NCI-H446 treated with DMSO at 0.1 percent for 48 hours (cell line): Measurements from ENCODE around the gene FGD4.

Source experiments
- DNase-seq: peaks from one replicate; lab custom pipeline; 2025; lab: John Stamatoyannopoulos, UW

FGD4 gene

GRCh38 chr12:32681272-32681671 lies 281.9 kb downstream of the FGD4 start:
- DNase-seq, result no peak

GRCh38 chr12:32686340-32686739 lies 287.0 kb downstream of the FGD4 start:
- no peak for DNase-seq

- DNase-seq, result no peak
Observed at GRCh38 chr12:32688786-32689185, 289.4 kb downstream of the FGD4 start.

GRCh38 chr12:32690927-32691326 lies 291.6 kb downstream of the FGD4 start:
- DNase-seq, result no peak

- no peak for DNase-seq
Observed at GRCh38 chr12:32692358-32692757, 293.0 kb downstream of the FGD4 start.

- DNase-seq, result no peak
Observed at GRCh38 chr12:32693036-32693435, 293.7 kb downstream of the FGD4 start.
